Skeletal muscle tissue (tissue), 4 donors: Measurements from ENCODE around the gene SERPINB10. TPM values are rescaled to one million over a fixed set of nuclear protein-coding genes. Genes with fewer than 3 reads are reported as not detected.
"Not testable (repeated sequence)": the region's sequence is repeated elsewhere in the genome, so short reads cannot be mapped to it uniquely, and the experiment has no call there.

Experiments used
- H3K27ac ChIP-seq: one replicate; pipeline ENCODE4 v1.7.0; 2013; ENCODE audit warnings: mild to moderate bottlenecking, low read depth, low read length, inconsistent platforms
- H3K27me3 ChIP-seq, 3 donors: one replicate each; pipeline ENCODE4 v1.7.0; 2013; ENCODE audit warnings: low read length in 3 of 3; ENCODE audit not compliant: control insufficient read depth in 3 of 3, insufficient read depth in 3 of 3
- H3K36me3 ChIP-seq, 3 donors: one replicate each; pipeline ENCODE4 v1.7.0; 2013; ENCODE audit warnings: low read length in 3 of 3; ENCODE audit not compliant: control insufficient read depth in 3 of 3, insufficient read depth in 3 of 3
- H3K4me1 ChIP-seq, 3 donors: one replicate each; pipeline ENCODE4 v1.7.0; 2013; ENCODE audit warnings: low read length in 3 of 3, mild to moderate bottlenecking in 3 of 3; ENCODE audit not compliant: control insufficient read depth in 3 of 3, insufficient read depth in 3 of 3
- H3K4me3 ChIP-seq, 3 donors: one replicate each; pipeline ENCODE4 v1.7.0; 2013; ENCODE audit warnings: low read length in 3 of 3
- H3K9ac ChIP-seq, 3 donors: one replicate each; pipeline ENCODE4 v1.7.0; 2013; ENCODE audit warnings: low read length in 3 of 3, mild to moderate bottlenecking in 3 of 3, moderate library complexity in 2 of 3, low read depth in 1 of 3
- H3K9me3 ChIP-seq, 3 donors: one replicate each; pipeline ENCODE4 v1.7.0; 2013; ENCODE audit warnings: low read length in 3 of 3; ENCODE audit not compliant: control insufficient read depth in 3 of 3
- total RNA-seq: library from RNA; depleted of rRNA; stranded (reverse); fragments of >200 nt; gene quantifications from one replicate; pipeline ENCODE4 v1.2.3, GENCODE V29; 2014
- donor health status: Osteomylitis.

SERPINB10 gene
- total RNA-seq, 1 donor from 2014 or later, result 1.0 TPM

DNA sequence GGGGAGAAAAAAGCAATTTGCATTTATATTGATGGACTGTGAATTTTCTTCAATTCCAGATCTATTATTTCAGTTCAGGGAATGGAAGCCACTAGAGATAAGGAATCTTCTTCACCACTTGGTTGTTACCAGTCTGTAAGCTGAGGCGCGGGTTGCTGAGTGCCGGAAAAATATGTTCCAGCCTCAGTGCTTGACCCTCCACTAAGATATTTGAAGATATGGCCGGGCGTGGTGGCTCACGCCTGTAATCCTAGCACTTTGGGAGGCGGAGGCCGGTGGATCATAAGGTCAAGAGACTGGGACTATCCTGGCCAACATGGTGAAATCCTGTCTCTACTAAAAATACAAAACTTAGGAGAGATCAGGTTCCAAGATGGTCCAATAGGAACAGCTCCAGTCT, 32.2 kb downstream of the SERPINB10 start:
- Histone ChIP-seq H3K4me3 (no peak overlapping the region), H3K27me3 (peaks cover 9 to 11% (median 10%) of the 10 kb centered on the region in 3 donors)

DNA sequence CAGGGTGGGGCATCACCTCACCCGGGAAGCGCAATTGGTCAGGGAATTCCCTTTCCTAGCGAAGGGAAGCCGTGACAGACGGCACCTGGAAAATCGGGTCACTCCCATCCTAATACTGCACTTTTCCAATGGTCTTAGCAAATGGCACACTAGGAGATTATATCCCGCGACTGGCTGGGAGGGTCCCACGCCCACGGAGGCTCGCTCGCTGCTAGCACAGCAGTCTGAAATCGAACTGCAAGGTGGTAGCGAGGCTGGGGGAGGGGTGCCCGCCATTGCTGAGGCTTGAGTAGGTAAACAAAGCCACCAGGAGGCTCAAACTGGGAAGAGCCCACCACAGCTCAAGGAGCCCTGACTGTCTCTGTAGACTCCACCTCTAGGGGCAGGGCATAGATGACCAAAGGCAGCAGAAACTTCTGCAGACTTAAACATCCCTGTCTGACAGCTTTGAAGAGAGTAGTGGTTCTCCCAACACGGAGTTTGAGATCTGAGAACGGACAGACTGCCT, 32.8 kb downstream of the SERPINB10 start:
- H3K4me1 ChIP-seq, H3K36me3 ChIP-seq, H3K9ac ChIP-seq, H3K4me3 ChIP-seq, H3K27ac ChIP-seq, H3K9me3 ChIP-seq: not testable (repeated sequence)
- H3K27me3 ChIP-seq, result peaks cover 9 to 11% (median 10%) of the 10 kb centered on the region in 3 donors

More for the DNA sequence above, 32.2 kb downstream of the SERPINB10 start:
- no peaks in the 10 kb centered on the region for H3K9me3 ChIP-seq
- peaks cover 0 to 10% (median 5%) of the 10 kb centered on the region in 3 donors for H3K4me1 ChIP-seq
- no peak overlapping the region for H3K27ac ChIP-seq
- H3K9ac ChIP-seq, result no peak overlapping the region
- H3K36me3 ChIP-seq, result no peaks in the 10 kb centered on the region

DNA sequence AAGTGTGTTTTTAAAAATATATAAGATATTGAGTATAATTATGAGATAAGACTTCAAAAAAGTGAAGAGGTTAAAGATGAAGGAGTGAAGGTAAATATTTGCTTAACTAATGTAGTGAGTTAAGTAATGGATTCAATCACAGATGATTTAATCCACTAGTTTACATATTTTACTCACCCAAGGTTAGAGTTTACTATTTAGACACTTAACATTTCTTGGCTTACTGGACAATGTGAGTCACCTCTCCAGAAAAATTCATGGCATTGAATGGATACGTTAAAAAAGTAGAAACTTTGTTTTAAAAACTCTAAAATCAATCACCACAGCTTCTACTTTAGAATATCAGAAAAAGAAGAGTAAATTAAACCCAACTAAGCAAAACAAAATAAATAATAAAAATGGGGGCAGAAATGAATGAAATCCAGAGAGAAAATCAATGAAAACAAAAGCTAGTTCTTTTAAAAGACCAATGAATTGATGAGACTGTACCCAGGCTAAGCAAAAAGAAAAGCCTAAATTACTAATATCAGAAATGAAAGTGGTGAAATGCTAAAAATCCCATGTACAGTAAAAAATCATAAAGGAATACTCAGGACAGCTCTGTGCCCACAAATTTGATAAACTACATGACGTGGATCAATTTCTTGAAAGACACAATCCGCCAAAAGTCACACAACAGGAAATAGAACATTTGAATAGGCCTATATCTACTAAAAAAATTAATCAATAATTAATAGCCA, 39.5 kb downstream of the SERPINB10 start:
- Histone ChIP-seq H3K36me3 (no peaks in the 10 kb centered on the region), H3K9ac (no peak overlapping the region), H3K4me1 (peaks cover 0 to 4% (median 3%) of the 10 kb centered on the region in 3 donors), H3K27ac (no peak overlapping the region), H3K4me3 (no peak overlapping the region), H3K9me3 (no peaks in the 10 kb centered on the region), H3K27me3 (no peaks in the 10 kb centered on the region)

DNA sequence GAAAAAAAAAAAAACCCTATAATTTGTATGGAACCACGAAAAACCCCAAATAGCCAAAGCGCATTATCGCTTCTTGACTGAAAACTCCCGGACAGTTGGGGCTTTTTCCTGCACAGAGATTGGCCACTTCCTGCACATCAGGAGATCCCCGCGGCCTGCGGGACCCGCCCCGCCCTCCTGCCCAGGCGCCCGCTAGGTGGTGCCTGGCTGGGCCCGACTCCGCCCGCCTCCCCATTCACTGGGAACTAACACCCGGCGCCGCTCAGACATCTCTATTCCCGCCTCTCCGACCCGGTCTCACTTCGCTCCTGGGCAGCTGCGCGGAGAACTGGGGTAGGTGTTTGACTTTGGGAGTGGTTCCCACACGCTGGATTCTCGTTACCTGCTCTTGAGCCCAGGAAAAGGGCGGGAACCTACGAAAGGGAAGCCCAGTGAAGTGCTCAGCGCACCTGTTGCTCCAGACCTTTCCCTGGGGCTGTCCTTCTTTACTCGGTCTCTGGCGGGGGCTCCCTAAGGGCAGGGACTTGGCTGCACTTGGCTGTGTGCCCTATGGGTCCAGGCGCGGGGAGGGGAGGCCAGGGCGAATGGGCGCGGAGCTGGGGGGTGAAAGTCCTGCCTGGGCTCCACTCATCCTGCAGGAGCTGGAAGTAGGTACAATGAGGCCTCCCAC, 41.4 kb downstream of the SERPINB10 start, which contains the start of gene HMSD:
Gene HMSD, plus strand, starts transcription at position 234 of the 670 bp plus-strand sequence. CDS start 4,155 bp downstream, outside the sequence.
- Histone ChIP-seq H3K36me3 (no peaks in the 10 kb centered on the region), H3K4me3 (peak within 1 kb of the TSS in 2 of 3 donors; percentile 45 to 54), H3K9ac (no peak within 1 kb of the TSS)

DNA sequence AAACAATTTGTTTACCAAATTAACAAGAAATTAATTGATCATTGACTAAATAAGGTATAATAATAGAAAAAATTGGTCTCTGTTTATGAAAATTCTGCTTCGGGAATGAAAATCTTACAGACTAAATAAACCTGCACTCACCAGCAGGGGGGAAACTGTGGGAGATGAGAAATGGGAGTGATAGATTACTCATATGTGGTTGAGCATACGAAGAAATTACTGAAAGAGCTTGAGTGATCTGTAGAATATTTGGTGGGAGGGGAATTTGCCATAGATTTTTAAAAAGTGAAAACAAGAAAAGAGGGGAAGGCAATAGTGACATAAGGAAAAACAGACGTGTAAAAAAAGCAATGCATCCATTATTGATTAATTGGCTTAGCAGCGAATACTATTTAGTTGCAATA, 43.5 kb downstream of the SERPINB10 start:
- H3K27ac ChIP-seq, result no peak overlapping the region

More for the DNA sequence above, 41.4 kb downstream of the SERPINB10 start, which contains the start of gene HMSD:
- Histone ChIP-seq H3K9me3 (no peaks in the 10 kb centered on the region), H3K4me1 (peaks cover 0 to 4% (median 3%) of the 10 kb centered on the region in 3 donors), H3K27me3 (no peaks in the 10 kb centered on the region), H3K27ac (no peak within 1 kb of the TSS)

DNA sequence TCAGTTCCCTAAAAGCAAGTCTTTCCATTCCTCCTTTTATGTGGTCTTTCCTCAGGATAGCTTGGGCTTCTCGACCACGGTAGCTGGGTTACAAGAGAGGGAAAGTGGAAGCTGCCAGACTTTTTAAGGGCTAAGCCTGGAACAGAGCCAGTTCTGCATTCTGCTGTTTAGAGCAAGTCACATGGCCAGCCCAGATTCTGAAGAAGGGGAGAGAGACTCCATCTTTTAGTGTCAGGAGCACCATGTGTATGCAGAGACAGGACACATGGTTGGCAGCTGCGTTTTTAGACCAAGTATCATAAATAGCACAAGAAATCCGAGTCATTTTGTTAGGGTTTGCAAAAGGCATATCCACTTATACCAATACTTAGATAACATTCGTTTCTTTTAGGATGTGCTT, 46.1 kb downstream of the SERPINB10 start:
- Histone ChIP-seq H3K27me3 (peaks cover 7 to 11% (median 9%) of the 10 kb centered on the region in 3 donors), H3K9me3 (no peaks in the 10 kb centered on the region), H3K4me1 (peaks cover 0 to 4% (median 2%) of the 10 kb centered on the region in 3 donors), H3K27ac (no peak overlapping the region), H3K9ac (no peak overlapping the region), H3K36me3 (no peaks in the 10 kb centered on the region), H3K4me3 (no peak overlapping the region)

More for the DNA sequence above, 43.5 kb downstream of the SERPINB10 start:
- H3K9me3 ChIP-seq, result no peaks in the 10 kb centered on the region
- H3K4me1 ChIP-seq, result peaks cover 0 to 4% (median 3%) of the 10 kb centered on the region in 3 donors
- peaks cover 6 to 7% (median 7%) of the 10 kb centered on the region in 3 donors for H3K27me3 ChIP-seq
- no peak overlapping the region for H3K4me3 ChIP-seq
- no peaks in the 10 kb centered on the region for H3K36me3 ChIP-seq
- H3K9ac ChIP-seq, result no peak overlapping the region

DNA sequence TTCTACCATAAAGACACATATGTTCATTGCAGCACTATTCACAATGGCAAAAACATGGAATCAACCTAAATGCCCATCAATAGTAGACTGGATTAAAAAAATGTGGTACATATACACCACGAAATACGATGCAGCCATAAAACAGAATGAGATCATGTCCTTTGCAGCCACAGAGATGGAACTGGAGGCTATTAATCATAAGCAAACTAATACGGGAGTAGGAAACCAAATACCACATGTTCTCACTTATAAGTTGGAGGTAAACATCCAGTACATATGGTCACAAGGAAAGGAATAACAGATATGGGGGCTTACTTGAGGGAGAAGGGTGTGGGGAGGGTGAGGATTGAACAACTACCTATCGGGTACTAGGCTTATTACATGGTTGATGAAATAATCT, 49.0 kb downstream of the SERPINB10 start:
- Histone ChIP-seq H3K36me3 (no peaks in the 10 kb centered on the region), H3K4me3 (no peak overlapping the region), H3K9ac (no peak overlapping the region), H3K4me1 (no peaks in the 10 kb centered on the region), H3K9me3 (no peaks in the 10 kb centered on the region), H3K27me3 (peaks cover 7 to 11% (median 9%) of the 10 kb centered on the region in 3 donors), H3K27ac (no peak overlapping the region)

DNA sequence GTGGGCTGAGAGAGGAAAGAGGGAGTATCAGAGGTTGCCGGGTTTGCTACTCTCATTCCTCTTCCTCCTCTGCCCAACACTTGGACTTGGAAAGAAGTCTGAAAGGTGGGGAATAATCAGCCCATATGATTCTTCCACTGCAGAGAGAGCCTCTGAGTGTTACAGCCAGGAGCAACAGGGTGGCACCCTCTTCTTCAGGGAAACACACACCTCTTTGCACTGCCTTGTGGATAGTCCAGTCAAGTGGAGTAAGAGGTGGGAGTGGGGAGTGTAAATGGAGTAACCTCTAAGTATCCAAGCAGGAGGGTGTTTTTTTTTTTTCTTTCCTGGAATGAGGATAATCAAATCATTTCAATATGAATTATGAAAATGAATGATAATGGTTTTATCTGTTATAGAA, 53.1 kb downstream of the SERPINB10 start:
- Histone ChIP-seq H3K36me3 (no peaks in the 10 kb centered on the region), H3K9ac (no peak overlapping the region), H3K27ac (no peak overlapping the region), H3K9me3 (no peaks in the 10 kb centered on the region), H3K4me1 (no peaks in the 10 kb centered on the region), H3K4me3 (no peak overlapping the region), H3K27me3 (peaks cover under 1 to 12% (median 10%) of the 10 kb centered on the region in 3 donors)

DNA sequence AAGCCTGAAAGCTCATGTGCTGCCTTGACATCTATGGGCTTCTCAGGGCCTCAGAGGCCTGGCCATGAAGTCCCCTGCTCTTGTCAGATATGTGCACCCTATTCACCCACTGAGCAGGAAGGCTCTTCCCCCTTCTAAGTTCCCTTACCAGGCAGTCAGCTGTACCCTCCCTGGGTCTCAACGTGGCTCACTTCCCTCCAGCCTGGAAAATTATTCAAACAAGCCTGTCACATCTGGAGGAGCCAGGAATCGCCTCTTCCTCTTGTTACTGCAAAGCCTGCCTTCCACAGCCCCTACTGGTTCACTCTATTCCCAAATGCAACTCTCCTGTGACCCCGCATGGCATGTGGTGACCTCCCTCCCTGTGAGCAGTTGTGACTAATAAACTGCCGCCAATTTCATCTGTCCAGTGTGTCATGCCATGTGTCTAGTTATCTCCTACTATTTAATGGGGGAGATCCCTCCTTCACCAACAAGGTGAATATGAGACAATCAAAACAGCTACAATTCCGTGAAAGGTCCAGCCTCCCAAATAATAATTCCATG, 53.8 kb downstream of the SERPINB10 start:
- Histone ChIP-seq H3K27ac (no peak overlapping the region), H3K9me3 (no peaks in the 10 kb centered on the region), H3K27me3 (peaks cover 0 to 9% (median 8%) of the 10 kb centered on the region in 3 donors), H3K4me3 (no peak overlapping the region), H3K9ac (no peak overlapping the region), H3K36me3 (no peaks in the 10 kb centered on the region), H3K4me1 (no peaks in the 10 kb centered on the region)
